IMR-90 (cell line): ENCODE results near the gene RAD51B. TPM values are rescaled to one million over a fixed set of nuclear protein-coding genes. Genes with fewer than 3 reads are reported as not detected.
A peak's percentile ranks its signal among the peaks of the same experiment; 100 is the strongest.

Experiments used
- ATAC-seq: fragments of 200-7000 bp; cut with Tn5 transposase; 2 replicates; pipeline ENCODE4 v1.9.1; 2020; ENCODE audit warnings: low read depth, mild to moderate bottlenecking, moderate library complexity
- BruUV-seq: library from RNA; stranded (reverse); fragments of 400-500 nt; replicated peaks from 2 replicates; lab custom pipeline; 2021; lab: Mats Ljungman, UMichigan
- CTCF ChIA-PET: fragments of 300-600 bp; formaldehyde crosslinking; extraction: SDS; loops from one replicate; lab custom pipeline; 2021; ENCODE audit warnings: antibody characterized with exemption; lab: Yijun Ruan, JAX
- POLR2A ChIA-PET: fragments of 300-600 bp; sonication (Branson Sonifier 250); formaldehyde crosslinking; loops from one replicate; lab custom pipeline; 2022; ENCODE audit warnings: antibody characterized with exemption; ENCODE audit not compliant: unreplicated experiment; lab: Charles Lee
- DNase-seq: peaks from one replicate; pipeline ENCODE4 v3.0.0; 2013
- H2AFZ ChIP-seq: replicated peaks from 2 replicates; pipeline ENCODE3; 2013; ENCODE audit warnings: low read length, mild to moderate bottlenecking; ENCODE audit not compliant: poor library complexity
- H2AK5ac ChIP-seq: 2 replicates; pipeline ENCODE4 v1.6.1; 2013; ENCODE audit warnings: low read depth, low read length, inconsistent platforms
- H2AK9ac ChIP-seq: replicated peaks from 2 replicates; pipeline ENCODE3; 2013; ENCODE audit warnings: mild to moderate bottlenecking, low read depth, low read length, moderate library complexity; ENCODE audit not compliant: poor library complexity
- H2BK120ac ChIP-seq: 2 replicates; pipeline ENCODE4 v1.6.1; 2013; ENCODE audit warnings: low read depth, low read length, inconsistent platforms
- H2BK15ac ChIP-seq: 3 replicates; pipeline ENCODE4 v1.6.1; 2013; ENCODE audit warnings: low read depth, low read length, inconsistent platforms
- H2BK20ac ChIP-seq: 2 replicates; pipeline ENCODE4 v1.6.1; 2013; ENCODE audit warnings: low read depth, mild to moderate bottlenecking, inconsistent platforms, low read length, moderate library complexity
- H2BK5ac ChIP-seq: 2 replicates; pipeline ENCODE4 v1.6.1; 2013; ENCODE audit warnings: mild to moderate bottlenecking, low read depth, low read length, inconsistent platforms; ENCODE audit not compliant: poor library complexity, severe bottlenecking
- H3K14ac ChIP-seq: replicated peaks from 2 replicates; pipeline ENCODE4 v1.6.1; 2013; ENCODE audit warnings: low read depth, low read length, inconsistent platforms
- H3K18ac ChIP-seq: 2 replicates; pipeline ENCODE4 v1.6.1; 2013; ENCODE audit warnings: low read depth, low read length, control low read depth
- H3K23ac ChIP-seq: 2 replicates; pipeline ENCODE4 v1.6.1; 2013; ENCODE audit warnings: low read depth, low read length, inconsistent platforms
- H3K27ac ChIP-seq: 2 replicates; pipeline ENCODE4 v1.5.1; 2013; ENCODE audit warnings: mild to moderate bottlenecking, control low read depth, low read length; ENCODE audit not compliant: insufficient read depth
- H3K27me3 ChIP-seq: 2 replicates; pipeline ENCODE4 v1.6.1; 2013; ENCODE audit warnings: low read length; ENCODE audit not compliant: control insufficient read depth, insufficient read depth
- H3K36me3 ChIP-seq: 2 replicates; pipeline ENCODE4 v1.6.1; 2013; ENCODE audit warnings: low read length, mixed read lengths; ENCODE audit not compliant: control insufficient read depth, insufficient read depth
- H3K4ac ChIP-seq: 2 replicates; pipeline ENCODE4 v1.6.1; 2013; ENCODE audit warnings: low read depth, low read length, inconsistent platforms
- H3K4me1 ChIP-seq: 2 replicates; pipeline ENCODE4 v1.6.1; 2013; ENCODE audit warnings: low read length, mixed read lengths; ENCODE audit not compliant: control insufficient read depth, insufficient read depth
- H3K4me2 ChIP-seq: 2 replicates; pipeline ENCODE4 v1.6.1; 2013; ENCODE audit warnings: low read depth, mild to moderate bottlenecking, control low read depth, low read length, moderate library complexity
- H3K4me3 ChIP-seq: 2 replicates; pipeline ENCODE4 v1.5.1; 2013; ENCODE audit warnings: low read depth, mild to moderate bottlenecking, control low read depth, low read length, moderate library complexity; ENCODE audit not compliant: insufficient read depth
- H3K56ac ChIP-seq: 2 replicates; pipeline ENCODE4 v1.6.1; 2013; ENCODE audit warnings: low read length, inconsistent platforms; ENCODE audit not compliant: insufficient read depth; ENCODE audit errors: extremely low read depth
- H3K79me1 ChIP-seq, 2 experiments: 2 replicates each; pipeline ENCODE4 v1.6.1; 2013; ENCODE audit warnings: low read length in 2 of 2, inconsistent platforms in 1 of 2, low read depth in 1 of 2
- H3K9ac ChIP-seq: 2 replicates; pipeline ENCODE4 v1.6.1; 2013; ENCODE audit warnings: low read depth, low read length, control low read depth
- H3K9me1 ChIP-seq: 2 replicates; pipeline ENCODE4 v1.6.1; 2013; ENCODE audit warnings: low read length, inconsistent platforms; ENCODE audit not compliant: insufficient read depth
- H3K9me3 ChIP-seq: 2 replicates; pipeline ENCODE4 v1.6.1; 2013; ENCODE audit warnings: low read length; ENCODE audit not compliant: control insufficient read depth, insufficient read depth
- H4K20me1 ChIP-seq: 2 replicates; pipeline ENCODE4 v1.6.1; 2013; ENCODE audit warnings: low read length, inconsistent platforms; ENCODE audit not compliant: insufficient read depth
- H4K5ac ChIP-seq: 2 replicates; pipeline ENCODE4 v1.6.1; 2013; ENCODE audit warnings: mild to moderate bottlenecking, low read depth, low read length, control low read depth
- H4K8ac ChIP-seq, 2 experiments: 2 replicates each; pipeline ENCODE4 v1.6.1; 2013; ENCODE audit warnings: low read depth in 2 of 2, low read length in 2 of 2, control low read depth in 1 of 2, inconsistent platforms in 1 of 2
- H4K91ac ChIP-seq: 2 replicates; pipeline ENCODE4 v1.6.1; 2013; ENCODE audit warnings: low read depth, low read length, inconsistent platforms; ENCODE audit not compliant: insufficient read depth
- CEBPB ChIP-seq: IDR thresholded peaks from 2 replicates; pipeline ENCODE4 v1.6.1; 2012; ENCODE audit warnings: low read depth, low read length, improper control_type of control experiment
- CHD1 ChIP-seq: IDR thresholded peaks from 2 replicates; pipeline ENCODE4 v1.6.1; 2012; ENCODE audit warnings: low read depth, low read length, improper control_type of control experiment
- MAFK ChIP-seq: IDR thresholded peaks from 2 replicates; pipeline ENCODE4 v1.6.1; 2012; ENCODE audit warnings: low read depth, low read length, improper control_type of control experiment
- MAZ ChIP-seq: IDR thresholded peaks from 2 replicates; pipeline ENCODE4 v1.6.1; 2012; ENCODE audit warnings: low read depth, mild to moderate bottlenecking, low read length, improper control_type of control experiment, moderate library complexity, borderline replicate concordance
- MXI1 ChIP-seq: IDR thresholded peaks from 2 replicates; pipeline ENCODE4 v1.6.1; 2012; ENCODE audit warnings: low read depth, mild to moderate bottlenecking, low read length, moderate library complexity, borderline replicate concordance
- POLR2A ChIP-seq: IDR thresholded peaks from 2 replicates; pipeline ENCODE4 v1.6.1; 2012; ENCODE audit warnings: mild to moderate bottlenecking, low read depth, low read length
- RFX5 ChIP-seq: IDR thresholded peaks from 2 replicates; pipeline ENCODE4 v1.8.0; 2012; ENCODE audit warnings: low read depth, mild to moderate bottlenecking, low read length, moderate library complexity
- WGBS, 2 experiments: methylation state at CpG; one replicate each; pipeline versions ENCODE4 v1.1.5 to v1.1.7; 2013; ENCODE audit warnings: missing lambda C conversion rate in 2 of 2; ENCODE audit not compliant: insufficient read length in 1 of 2; ENCODE audit errors: extremely low coverage in 2 of 2; 5-methylcytosine and 5-hydroxymethylcytosine counted together
- dilution Hi-C: fragments of 300-500 bp; cut with HindIII; formaldehyde crosslinking; loops from one replicate; pipeline ENCODE4 v1.14.3; 2018; ENCODE audit warnings: low sequenced_read_pairs; ENCODE audit not compliant: unreplicated experiment
- in situ Hi-C: fragments of 300-500 bp; cut with MboI; formaldehyde crosslinking; loops from 3 replicates; pipeline ENCODE4 v1.14.3; 2019; ENCODE audit warnings: low sequenced_read_pairs, inconsistent platforms, mixed read lengths
- intact Hi-C: fragments of 100-400 bp; cut with micrococcal nuclease; formaldehyde crosslinking; loops from 2 replicates; pipeline ENCODE4 v1.10.0; 2022
- polyA plus RNA-seq, 3 experiments: library from polyadenylated mRNA; depleted of rRNA; stranded (reverse); fragments of >200 nt; gene quantifications; 2 replicates each; pipeline ENCODE4 v1.2.3, GENCODE V29; 2012; ENCODE audit warnings: low replicate concordance in 1 of 3
- total RNA-seq: library from RNA; depleted of rRNA; stranded (reverse); fragments of >200 nt; gene quantifications from 2 replicates; pipeline ENCODE4 v1.2.3, GENCODE V29; 2012
- TF ChIP-seq, protein P1 (sequence below): fragments of 150-350 bp; IDR thresholded peaks from 2 replicates; pipeline ENCODE4 v1.6.1; 2016; ENCODE audit warnings: low read depth, mild to moderate bottlenecking, low read length, moderate library complexity, borderline replicate concordance
- TF ChIP-seq, protein P2 (sequence below): fragments of 150-350 bp; IDR thresholded peaks from 2 replicates; pipeline ENCODE4 v1.6.1; 2017; ENCODE audit warnings: mild to moderate bottlenecking, antibody characterized with exemption, low read length, low read depth
- TF ChIP-seq, protein P3 (sequence below): conservative IDR thresholded peaks from 2 replicates; pipeline ENCODE4 v1.5.1; 2012; ENCODE audit warnings: mild to moderate bottlenecking, low read depth, low read length, improper control_type of control experiment

RAD51B gene
- total and polyA plus RNA-seq, 2 of the 4 experiments (the other 2 are of a cell fraction): 5.1 to 18.8 TPM

DNA sequence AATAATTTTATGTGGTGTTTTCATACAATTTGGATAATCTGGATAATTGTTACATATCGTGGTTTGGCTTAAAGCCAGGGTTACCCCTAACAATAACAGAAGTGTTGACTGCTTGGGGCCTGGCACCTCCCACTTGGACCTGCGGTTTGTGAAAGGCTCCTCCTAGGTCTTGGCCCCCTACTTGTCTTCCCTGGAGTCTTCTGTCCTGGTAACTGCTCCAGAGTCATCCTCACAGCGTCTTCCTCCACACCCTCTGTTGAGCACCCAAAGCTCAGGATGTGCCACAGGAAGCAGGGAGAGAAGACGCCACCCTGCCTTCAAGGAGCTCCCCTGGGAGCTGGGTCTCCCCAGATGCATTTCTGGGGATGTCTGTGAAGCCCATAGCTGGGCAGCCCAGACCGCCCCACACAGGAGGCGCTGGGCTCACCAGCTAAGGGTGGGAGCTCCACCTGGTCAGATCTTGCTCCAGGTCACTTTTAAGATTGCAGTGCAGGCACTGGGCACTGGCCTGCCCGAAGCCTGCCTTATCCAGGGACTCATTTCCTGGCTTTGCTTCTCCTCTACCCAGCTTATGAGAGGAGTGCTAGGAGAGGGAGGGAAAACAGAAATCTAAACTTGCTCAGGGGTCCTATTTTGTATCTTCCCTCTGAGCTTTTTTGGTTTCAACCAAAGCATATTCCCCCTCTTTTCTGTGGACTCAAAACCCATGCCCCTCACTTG is 875.1 kb downstream of the RAD51B start:
- Histone ChIP-seq H4K5ac (peak overlapping the region; percentile 33), H3K56ac (peak overlapping the region; percentile 81), H3K23ac (peak overlapping the region; percentile 84; the same call in 1 of the 2 replicates), H2AK5ac (peak overlapping the region; percentile 96), H4K8ac (peak overlapping the region; percentile 26 to 83), H3K14ac (peak overlapping the region; percentile 71), H2BK5ac (peak overlapping the region; percentile 84), H2BK15ac (peak overlapping the region; percentile 73; the same call in 2 of the 3 replicates), H3K4me2 (no peak overlapping the region), H3K27me3 (no peaks in the 10 kb centered on the region), H2BK120ac (peak overlapping the region; percentile 95), H3K4me3 (no peak overlapping the region), H2AK9ac (peak overlapping the region; percentile 92), H3K27ac (peak overlapping the region; percentile 51), H4K91ac (peak overlapping the region; percentile 93), H3K9me1 (peaks cover 26% of the 10 kb centered on the region), H3K9ac (no peak overlapping the region), H3K9me3 (no peaks in the 10 kb centered on the region), H3K18ac (peak overlapping the region; percentile 47), H3K36me3 (no peaks in the 10 kb centered on the region), H4K20me1 (no peaks in the 10 kb centered on the region), H3K79me1 (peaks cover 0 to 13% of the 10 kb centered on the region in 2 experiments; a peak in 2 of 4 replicates), H3K4ac (peak overlapping the region; percentile 90), H3K4me1 (peaks cover 33% of the 10 kb centered on the region), H2BK20ac (peak overlapping the region; percentile 93), H2AFZ (peak overlapping the region; percentile 27)
- WGBS, 2 experiments: no CpG with 5 or more reads among the region's 7 CpGs
- ATAC-seq (peak; percentile 15), DNase-seq (peak; percentile 22)
- dilution Hi-C loops: no loop called here
- CTCF ChIA-PET: no interaction called here
- TF ChIP-seq CHD1 (no peak), RFX5 (no peak), MAFK (no peak), POLR2A (no peak), MAZ (no peak), MXI1 (no peak), CEBPB (no peak)
- TF ChIP-seq, protein P1, sequence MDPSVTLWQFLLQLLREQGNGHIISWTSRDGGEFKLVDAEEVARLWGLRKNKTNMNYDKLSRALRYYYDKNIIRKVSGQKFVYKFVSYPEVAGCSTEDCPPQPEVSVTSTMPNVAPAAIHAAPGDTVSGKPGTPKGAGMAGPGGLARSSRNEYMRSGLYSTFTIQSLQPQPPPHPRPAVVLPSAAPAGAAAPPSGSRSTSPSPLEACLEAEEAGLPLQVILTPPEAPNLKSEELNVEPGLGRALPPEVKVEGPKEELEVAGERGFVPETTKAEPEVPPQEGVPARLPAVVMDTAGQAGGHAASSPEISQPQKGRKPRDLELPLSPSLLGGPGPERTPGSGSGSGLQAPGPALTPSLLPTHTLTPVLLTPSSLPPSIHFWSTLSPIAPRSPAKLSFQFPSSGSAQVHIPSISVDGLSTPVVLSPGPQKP: no peak
- TF ChIP-seq, protein P2, sequence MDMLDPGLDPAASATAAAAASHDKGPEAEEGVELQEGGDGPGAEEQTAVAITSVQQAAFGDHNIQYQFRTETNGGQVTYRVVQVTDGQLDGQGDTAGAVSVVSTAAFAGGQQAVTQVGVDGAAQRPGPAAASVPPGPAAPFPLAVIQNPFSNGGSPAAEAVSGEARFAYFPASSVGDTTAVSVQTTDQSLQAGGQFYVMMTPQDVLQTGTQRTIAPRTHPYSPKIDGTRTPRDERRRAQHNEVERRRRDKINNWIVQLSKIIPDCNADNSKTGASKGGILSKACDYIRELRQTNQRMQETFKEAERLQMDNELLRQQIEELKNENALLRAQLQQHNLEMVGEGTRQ: no peak
- TF ChIP-seq, protein P3, sequence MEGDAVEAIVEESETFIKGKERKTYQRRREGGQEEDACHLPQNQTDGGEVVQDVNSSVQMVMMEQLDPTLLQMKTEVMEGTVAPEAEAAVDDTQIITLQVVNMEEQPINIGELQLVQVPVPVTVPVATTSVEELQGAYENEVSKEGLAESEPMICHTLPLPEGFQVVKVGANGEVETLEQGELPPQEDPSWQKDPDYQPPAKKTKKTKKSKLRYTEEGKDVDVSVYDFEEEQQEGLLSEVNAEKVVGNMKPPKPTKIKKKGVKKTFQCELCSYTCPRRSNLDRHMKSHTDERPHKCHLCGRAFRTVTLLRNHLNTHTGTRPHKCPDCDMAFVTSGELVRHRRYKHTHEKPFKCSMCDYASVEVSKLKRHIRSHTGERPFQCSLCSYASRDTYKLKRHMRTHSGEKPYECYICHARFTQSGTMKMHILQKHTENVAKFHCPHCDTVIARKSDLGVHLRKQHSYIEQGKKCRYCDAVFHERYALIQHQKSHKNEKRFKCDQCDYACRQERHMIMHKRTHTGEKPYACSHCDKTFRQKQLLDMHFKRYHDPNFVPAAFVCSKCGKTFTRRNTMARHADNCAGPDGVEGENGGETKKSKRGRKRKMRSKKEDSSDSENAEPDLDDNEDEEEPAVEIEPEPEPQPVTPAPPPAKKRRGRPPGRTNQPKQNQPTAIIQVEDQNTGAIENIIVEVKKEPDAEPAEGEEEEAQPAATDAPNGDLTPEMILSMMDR: no peak
- in situ Hi-C loops: no loop called here
- no TSS peak for BruUV-seq
- intact Hi-C loops: loop anchor here (5.0 kb wide), 1 partner anchor 88 kb away; no protein-coding TSS in a partner anchor
- POLR2A ChIA-PET: interaction anchor here (0.9 to 1.4 kb wide), 3 partner anchors 90 to 98 kb away, joined by 3 read pairs; partner anchors contain the start of gene ZFP36L1
